Activated CD8-positive, alpha-beta T cell treated with anti-CD3 and anti-CD28 coated beads for 36 hours (primary cell): ENCODE results near the gene MRPL20. TPM values are rescaled to one million over a fixed set of nuclear protein-coding genes. Genes with fewer than 3 reads are reported as not detected.

Source experiments
- ATAC-seq: fragments of 200-7000 bp; cut with Tn5 transposase; one replicate; pipeline ENCODE4 v1.10.0; 2021; ENCODE audit warnings: mild to moderate bottlenecking, moderate library complexity
- CTCF ChIA-PET: fragments of 350-600 bp; sonication (Branson Sonifier 250); formaldehyde crosslinking; loops from one replicate; lab custom pipeline; 2021; ENCODE audit warnings: antibody characterized with exemption; lab: Charles Lee
- POLR2A ChIA-PET: fragments of 350-600 bp; sonication (Branson Sonifier 250); formaldehyde crosslinking; loops from one replicate; lab custom pipeline; 2021; ENCODE audit warnings: antibody characterized with exemption; lab: Charles Lee
- DNase-seq: peaks from one replicate; pipeline ENCODE4 v3.0.0-alpha.2; 2020
- H3K27ac Mint-ChIP-seq: one replicate; pipeline ENCODE4 v1.8.0; 2021; ENCODE audit warnings: mild to moderate bottlenecking, mixed read lengths
- H3K27me3 Mint-ChIP-seq: one replicate; pipeline ENCODE4 v1.8.0; 2021; ENCODE audit warnings: mixed read lengths
- H3K36me3 Mint-ChIP-seq: one replicate; pipeline ENCODE4 v1.8.0; 2021; ENCODE audit warnings: low read depth, mixed read lengths
- H3K4me1 Mint-ChIP-seq: one replicate; pipeline ENCODE4 v1.8.0; 2021; ENCODE audit warnings: low read depth, mixed read lengths
- H3K4me3 Mint-ChIP-seq: one replicate; pipeline ENCODE4 v1.8.0; 2021; ENCODE audit warnings: mild to moderate bottlenecking, moderate library complexity, mixed read lengths
- H3K9me3 Mint-ChIP-seq: one replicate; pipeline ENCODE4 v1.8.0; 2021; ENCODE audit warnings: mixed read lengths
- CTCF ChIP-seq: fragments of 200-600 bp; IDR thresholded peaks from one replicate; pipeline ENCODE4 v1.8.0; 2022; ENCODE audit warnings: antibody characterized with exemption, mild to moderate bottlenecking
- intact Hi-C: fragments of 100-400 bp; cut with micrococcal nuclease; formaldehyde crosslinking; loops from one replicate; pipeline ENCODE4 v1.10.0; 2022
- total RNA-seq, 2 experiments: library from RNA; stranded (reverse); gene quantifications; one replicate each; pipeline ENCODE4 v1.2.3, GENCODE V29; 2021

Gene MRPL20
- total RNA-seq, 2 experiments from 2014 or later, result 127 to 129 TPM

GRCh38 chr1:1354271-1355247 lies 52.5 kb downstream of the MRPL20 start:
- CTCF ChIA-PET, result interaction anchor here (0.6 to 3.8 kb wide), 3 partner anchors 17 to 96 kb away, joined by 3 to 40 read pairs (median 9); no protein-coding TSS in a partner anchor
- H3K4me3 Mint-ChIP-seq, result no peak overlapping the region
- no peak for TF ChIP-seq CTCF
- H3K4me1 Mint-ChIP-seq, result peaks cover 28% of the 10 kb centered on the region
- DNase-seq (no peak), ATAC-seq (no peak)
- no peak overlapping the region for H3K27ac Mint-ChIP-seq
- H3K27me3 Mint-ChIP-seq, result peaks cover 12% of the 10 kb centered on the region
- no peaks in the 10 kb centered on the region for H3K36me3 Mint-ChIP-seq
- intact Hi-C loops, result no loop called here
- H3K9me3 Mint-ChIP-seq, result no peaks in the 10 kb centered on the region
- POLR2A ChIA-PET, result interaction anchor here (0.6 to 1.1 kb wide), 3 partner anchors 17 to 239 kb away, joined by 3 to 4 read pairs (median 3); partner anchors contain the start of gene C1orf159

- TF ChIP-seq CTCF, result no peak
- Mint-ChIP-seq H3K4me3 (no peak overlapping the region), H3K9me3 (no peaks in the 10 kb centered on the region), H3K4me1 (peaks cover 20% of the 10 kb centered on the region), H3K27me3 (peaks cover 12% of the 10 kb centered on the region), H3K36me3 (no peaks in the 10 kb centered on the region), H3K27ac (no peak overlapping the region)
- CTCF ChIA-PET, result interaction anchor here (3.8 kb wide), 1 partner anchor 18 kb away, joined by 40 read pairs; no protein-coding TSS in a partner anchor
- ATAC-seq (no peak), DNase-seq (no peak)
- intact Hi-C loops, result no loop called here
- POLR2A ChIA-PET, result interaction anchor here (0.7 kb wide), 2 partner anchors 18 kb away, joined by 3 to 4 read pairs; no protein-coding TSS in a partner anchor
Measured at GRCh38 chr1:1353389-1354151, 53.5 kb downstream of the MRPL20 start.

- TF ChIP-seq CTCF, result no peak
- DNase-seq, result no peak
- ATAC-seq, result no peak
- CTCF ChIA-PET, result interaction anchor here (3.8 kb wide), 1 partner anchor 19 kb away, joined by 40 read pairs; no protein-coding TSS in a partner anchor
- Mint-ChIP-seq H3K27me3 (peaks cover 12% of the 10 kb centered on the region), H3K9me3 (no peaks in the 10 kb centered on the region), H3K4me3 (peak overlapping the region; percentile 61), H3K36me3 (no peaks in the 10 kb centered on the region), H3K27ac (no peak overlapping the region), H3K4me1 (peaks cover 17% of the 10 kb centered on the region)
- POLR2A ChIA-PET, result interaction anchor here (0.7 to 1.3 kb wide), 3 partner anchors 18 to 442 kb away, joined by 3 to 6 read pairs (median 3); no protein-coding TSS in a partner anchor
- intact Hi-C loops, result no loop called here
Measured at GRCh38 chr1:1352786-1353388, 54.2 kb downstream of the MRPL20 start.

Other genes with a start within 250 kb of the MRPL20 start
- not detected for gene TTLL10, start 233.4 kb downstream of the MRPL20 start, total RNA-seq
- 100 to 1,000 TPM; 126 to 135 TPM for gene TNFRSF18, start 200.7 kb downstream of the MRPL20 start, total RNA-seq
- gene TNFRSF4, start 193.1 kb downstream of the MRPL20 start, total RNA-seq, result 100 to 1,000 TPM; 137 to 142 TPM
- gene SDF4, start 175.3 kb downstream of the MRPL20 start, total RNA-seq, result 10 to 100 TPM; 81.5 to 87.5 TPM
- gene B3GALT6, start 175.1 kb downstream of the MRPL20 start, total RNA-seq, result 10 to 100 TPM; 13.1 to 14.3 TPM
- 1 to 10 TPM; 2.6 to 4.9 TPM for gene C1QTNF12, start 160.6 kb downstream of the MRPL20 start, total RNA-seq
- 10 to 100 TPM; 52.3 to 59.2 TPM for gene UBE2J2, start 133.4 kb downstream of the MRPL20 start, total RNA-seq
- 1 to 10 TPM; 4.9 to 5.6 TPM for gene SCNN1D, start 126.9 kb downstream of the MRPL20 start, total RNA-seq
- gene ACAP3, start 99.4 kb downstream of the MRPL20 start, total RNA-seq, result 10 to 100 TPM; 41.1 to 42.5 TPM
- gene PUSL1, start 98.7 kb downstream of the MRPL20 start, total RNA-seq, result 10 to 100 TPM; 23.9 to 25.4 TPM
- gene INTS11, start 82.6 kb downstream of the MRPL20 start, total RNA-seq, result 100 to 1,000 TPM; 110 to 122 TPM
- gene CPTP, start 82.5 kb downstream of the MRPL20 start, total RNA-seq, result 10 to 100 TPM in 1 of 2 experiments, 1 to 10 TPM in 1; 8.4 to 11.0 TPM
- under 1 TPM; 0.13 to 0.14 TPM for gene TAS1R3, start 76.0 kb downstream of the MRPL20 start, total RNA-seq
- 10 to 100 TPM; 37.2 to 39.2 TPM for gene DVL1, start 57.9 kb downstream of the MRPL20 start, total RNA-seq
- gene MXRA8, start 48.7 kb downstream of the MRPL20 start, total RNA-seq, result under 1 TPM; 0.92 to 0.98 TPM
- 100 to 1,000 TPM; 127 TPM for gene AURKAIP1, start 32.1 kb downstream of the MRPL20 start, total RNA-seq
- gene CCNL2, start 8.0 kb downstream of the MRPL20 start, total RNA-seq, result 10 to 100 TPM; 86.3 to 92.4 TPM
- not detected for gene ANKRD65, start 14.0 kb upstream of the MRPL20 start, total RNA-seq
- under 1 TPM; 0.72 to 0.97 TPM for gene VWA1, start 28.4 kb upstream of the MRPL20 start, total RNA-seq
- gene ATAD3C, start 42.4 kb upstream of the MRPL20 start, total RNA-seq, result 1 to 10 TPM in 1 of 2 experiments, under 1 TPM in 1; 0.99 to 1.8 TPM
- gene ATAD3B, start 64.5 kb upstream of the MRPL20 start, total RNA-seq, result 10 to 100 TPM; 42.5 to 48.1 TPM
- 10 to 100 TPM; 61.7 to 65.1 TPM for gene ATAD3A, start 104.9 kb upstream of the MRPL20 start, total RNA-seq
- under 1 TPM; 0.45 to 0.74 TPM for gene TMEM240, start 133.3 kb upstream of the MRPL20 start, total RNA-seq
- 100 to 1,000 TPM; 111 to 113 TPM for gene SSU72, start 167.6 kb upstream of the MRPL20 start, total RNA-seq
- 1 to 10 TPM; 2.8 to 3.6 TPM for gene FNDC10, start 192.8 kb upstream of the MRPL20 start, total RNA-seq
- gene MIB2, start 208.2 kb upstream of the MRPL20 start, total RNA-seq, result 10 to 100 TPM; 40.1 to 41.3 TPM
- 1 to 10 TPM; 3.3 to 4.0 TPM for gene MMP23B, start 224.9 kb upstream of the MRPL20 start, total RNA-seq